GM19043 (cell line): ENCODE data around the gene IQSEC3.
"Not testable (repeated sequence)": the region's sequence is repeated elsewhere in the genome, so short reads cannot be mapped to it uniquely, and the experiment has no call there.

Experiments
- ATAC-seq: cut with Tn5 transposase; IDR thresholded peaks from one replicate; pipeline ENCODE4 v1.9.1; 2021; ENCODE audit warnings: low read depth; ENCODE audit not compliant: unreplicated experiment

IQSEC3 gene

DNA sequence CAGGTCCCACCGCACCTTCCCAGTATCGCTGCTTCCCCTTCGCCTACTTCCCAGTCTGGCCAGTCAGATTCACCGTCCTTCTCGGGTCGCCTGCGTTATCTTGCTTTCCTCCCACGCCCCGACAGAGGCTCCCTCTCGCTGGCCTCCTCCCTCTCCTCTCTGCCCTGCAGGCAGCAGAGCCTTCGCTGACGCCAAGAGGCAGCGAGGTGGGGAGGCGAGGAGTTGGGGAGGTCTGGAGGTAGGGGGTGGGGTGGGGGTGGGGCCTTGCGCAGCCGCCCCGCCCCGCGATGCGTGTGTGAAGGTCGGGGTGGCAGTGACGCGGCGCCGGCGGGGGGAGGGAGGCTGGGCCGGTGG is at the start of gene IQSEC3:
TSS of gene IQSEC3 (plus strand) at position 340 of the 354 bp plus-strand sequence. CDS start 116 bp downstream, outside the sequence.
- ATAC-seq = not testable (repeated sequence)

DNA sequence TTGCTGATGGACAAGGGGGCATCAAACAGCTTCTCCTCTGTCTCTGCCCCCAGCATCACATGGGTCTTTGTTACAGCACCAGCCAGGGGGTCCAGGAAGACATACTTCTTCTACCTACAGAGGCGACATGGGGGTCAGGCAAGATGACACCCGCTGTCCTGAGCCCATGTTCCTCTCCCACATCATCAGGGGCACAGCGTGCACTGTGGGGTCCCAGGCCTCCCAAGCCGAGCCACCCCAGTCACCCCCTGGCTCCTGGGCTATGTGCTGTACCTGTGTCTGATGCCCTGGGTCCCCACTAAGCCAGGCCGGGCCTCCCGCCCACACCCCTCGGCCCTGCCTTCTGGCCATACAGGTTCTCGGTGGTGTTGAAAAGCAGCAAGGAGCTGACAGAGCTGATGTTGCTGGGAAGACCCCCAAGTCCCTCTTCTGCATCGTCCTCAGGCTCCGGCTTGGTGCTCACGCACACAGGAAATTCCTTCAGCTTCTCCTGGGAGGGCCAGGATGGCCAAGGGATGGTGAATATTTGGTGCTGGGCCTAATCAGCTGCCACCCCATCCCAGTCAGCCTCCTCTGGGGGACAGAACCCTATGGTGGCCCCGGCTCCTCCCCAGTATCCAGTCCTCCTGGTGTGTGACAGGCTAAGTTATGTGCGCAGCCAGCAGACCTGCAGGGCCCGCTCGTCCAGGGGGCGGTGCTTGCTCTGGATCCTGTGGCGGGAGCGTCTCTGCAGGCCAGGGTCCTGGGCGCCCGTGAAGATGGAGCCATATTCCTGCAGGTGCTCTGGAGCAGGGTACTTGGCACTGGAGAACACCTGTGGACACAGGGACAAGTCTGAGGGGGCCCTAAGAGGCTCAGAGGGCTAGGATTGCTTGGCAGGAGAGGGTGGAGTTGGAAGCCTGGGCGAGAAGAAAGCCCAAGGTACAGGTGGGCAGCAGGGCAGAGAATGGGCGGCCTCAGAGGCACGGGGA is 48.9 kb upstream of the IQSEC3 start:
- ATAC-seq = not testable (repeated sequence)

DNA sequence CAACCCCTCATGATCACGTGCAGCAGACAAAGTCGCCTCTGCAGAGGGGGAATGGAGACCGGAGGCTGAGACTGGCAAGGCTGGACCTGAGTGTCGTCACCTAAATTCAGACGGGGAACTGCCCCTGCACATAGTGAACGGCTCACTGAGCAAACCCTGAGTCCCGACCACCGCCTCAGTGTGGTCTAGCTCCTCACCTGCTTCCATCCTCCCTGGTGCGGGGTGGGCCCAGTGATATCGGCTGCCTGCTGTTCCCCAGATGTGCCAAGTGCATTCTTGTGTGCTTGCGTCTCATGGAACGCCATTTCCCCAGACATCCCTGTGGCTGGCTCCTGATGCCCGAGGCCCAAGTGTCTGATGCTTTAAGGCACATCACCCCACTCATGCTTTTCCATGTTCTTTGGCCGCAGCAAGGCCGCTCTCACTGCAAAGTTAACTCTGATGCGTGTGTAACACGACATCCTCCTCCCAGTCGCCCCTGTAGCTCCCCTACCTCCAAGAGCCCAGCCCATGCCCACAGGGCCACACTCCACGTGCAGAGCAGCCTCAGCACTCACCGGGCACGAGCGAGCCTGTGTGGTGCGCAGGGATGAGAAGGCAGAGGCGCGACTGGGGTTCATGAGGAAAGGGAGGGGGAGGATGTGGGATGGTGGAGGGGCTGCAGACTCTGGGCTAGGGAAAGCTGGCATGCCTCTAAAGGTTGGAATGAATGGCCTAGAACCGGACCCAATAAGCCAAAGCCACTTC is 47.6 kb upstream of the IQSEC3 start:
- not testable (repeated sequence) for ATAC-seq

DNA sequence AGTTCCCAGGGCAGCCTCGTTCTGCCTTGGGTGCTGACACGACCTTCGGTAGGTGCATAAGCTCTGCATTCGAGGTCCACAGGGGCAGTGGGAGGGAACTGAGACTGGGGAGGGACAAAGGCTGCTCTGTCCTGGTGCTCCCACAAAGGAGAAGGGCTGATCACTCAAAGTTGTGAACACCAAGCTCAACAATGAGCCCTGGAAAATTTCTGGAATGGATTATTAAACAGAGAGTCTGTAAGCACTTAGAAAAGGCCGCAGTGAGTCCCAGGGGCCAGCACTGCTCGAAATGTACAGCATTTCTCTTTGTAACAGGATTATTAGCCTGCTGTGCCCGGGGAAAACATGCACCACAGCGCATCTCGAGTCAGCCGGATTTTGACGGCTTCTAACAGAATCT is 46.7 kb upstream of the IQSEC3 start:
- ATAC-seq = not testable (repeated sequence)

DNA sequence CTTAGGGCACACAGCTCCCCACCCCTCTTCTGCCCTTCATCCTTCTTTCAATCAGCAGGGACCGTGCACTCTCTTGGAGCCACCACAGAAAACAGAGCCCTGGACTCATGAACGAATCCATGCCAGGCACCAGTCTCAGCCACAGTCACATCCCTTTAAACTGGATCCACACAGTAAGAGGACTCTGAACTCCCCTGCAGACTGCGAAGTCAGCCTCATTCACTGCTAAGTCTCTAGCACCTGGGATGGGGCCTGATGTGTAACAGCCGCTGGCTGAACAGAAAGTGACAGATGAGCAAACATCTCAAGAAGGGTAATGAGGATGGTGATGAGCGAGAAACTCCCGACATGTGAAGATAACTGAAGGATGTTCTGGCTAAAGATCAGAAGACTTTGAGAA is 45.8 kb upstream of the IQSEC3 start:
- ATAC-seq = no peak

DNA sequence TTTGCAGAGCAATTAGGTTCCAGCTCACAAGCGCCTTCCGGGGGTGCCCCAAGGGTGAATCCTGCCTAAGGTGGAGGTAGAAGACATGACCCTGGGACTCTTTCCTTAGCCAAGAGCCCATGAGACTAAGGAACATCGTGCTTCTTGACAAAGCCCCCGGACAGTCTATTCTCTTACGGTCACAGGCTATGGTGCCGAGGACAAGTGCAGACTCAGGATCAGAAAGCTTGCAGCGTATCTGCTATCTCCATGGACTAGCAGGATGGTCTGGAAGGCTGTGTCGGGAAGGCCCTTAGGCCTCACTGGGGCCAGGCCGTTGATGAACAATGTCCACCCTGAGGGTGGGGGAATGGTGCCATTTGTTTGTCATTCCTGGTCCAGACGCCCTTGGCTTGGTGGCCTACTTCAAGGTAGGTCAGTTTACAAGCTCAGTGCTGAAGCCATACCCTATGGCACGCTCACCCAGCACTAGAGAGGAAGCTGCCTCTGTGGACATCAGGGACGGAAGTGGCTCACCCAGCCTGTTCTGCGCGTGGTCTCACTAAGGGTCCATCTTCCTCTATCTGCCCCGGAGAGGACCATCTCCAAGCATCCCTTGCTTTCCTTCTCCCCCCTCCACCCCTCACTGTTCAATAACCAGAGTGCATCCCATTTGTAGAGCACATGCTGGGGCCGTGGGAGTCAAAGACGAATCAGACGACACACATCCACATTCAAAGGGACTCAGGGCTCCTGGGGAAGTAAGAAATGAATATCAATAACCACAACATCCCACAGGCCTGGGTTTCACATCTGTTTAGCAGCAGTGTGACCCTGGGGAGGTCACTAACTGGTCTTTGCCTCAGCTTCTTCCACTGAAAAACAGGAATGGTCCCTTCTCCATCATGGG is 45.0 kb upstream of the IQSEC3 start:
- ATAC-seq = no peak

DNA sequence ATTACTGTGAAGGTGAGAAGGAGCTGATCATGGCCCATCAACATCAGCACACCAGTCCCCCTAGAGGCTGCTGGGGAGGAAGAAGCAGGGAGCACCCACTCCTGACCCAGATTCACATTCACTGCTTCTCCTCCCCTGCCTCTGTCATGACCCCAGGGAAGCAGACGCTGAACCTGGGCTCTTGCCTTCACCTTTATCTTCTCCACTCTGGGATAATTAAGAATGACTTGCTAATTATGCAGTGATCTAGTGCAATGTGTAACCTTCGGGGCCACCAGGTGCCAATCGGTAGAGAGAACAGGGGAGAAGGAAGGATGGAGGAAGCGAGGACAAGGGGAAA is 44.4 kb upstream of the IQSEC3 start:
- ATAC-seq = no peak

DNA sequence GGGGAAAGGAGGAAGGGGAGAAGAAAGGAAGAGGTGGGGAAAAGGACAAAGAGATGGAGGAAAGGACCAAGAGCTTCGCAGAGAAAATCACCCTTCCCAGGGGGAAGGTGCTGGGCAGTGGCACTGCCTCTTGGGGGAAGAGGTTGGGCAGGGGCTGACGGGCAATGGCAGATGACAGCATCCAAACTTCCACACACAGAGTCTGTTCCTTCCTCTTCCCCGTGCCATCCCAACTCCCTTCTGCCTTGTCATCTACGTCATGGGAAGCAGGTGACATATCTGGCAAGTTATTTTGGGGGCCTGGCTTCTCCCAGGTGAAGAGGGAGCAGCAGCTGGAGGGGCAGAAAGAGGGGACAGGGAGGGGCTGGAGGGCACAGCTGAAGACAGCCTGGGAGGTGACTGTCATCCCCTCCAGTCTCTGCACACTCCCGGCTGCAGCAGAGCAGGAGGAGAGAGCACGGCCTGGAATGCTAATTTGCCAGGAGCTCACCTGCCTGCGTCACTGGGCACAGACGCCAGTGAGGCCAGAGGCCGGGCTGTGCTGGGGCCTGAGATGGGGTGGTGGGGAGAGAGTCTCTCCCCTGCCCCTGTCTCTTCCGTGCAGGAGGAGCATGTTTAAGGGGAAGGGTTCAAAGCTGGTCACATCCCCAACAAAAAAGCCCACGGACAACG is 43.9 kb upstream of the IQSEC3 start:
- ATAC-seq = no peak

DNA sequence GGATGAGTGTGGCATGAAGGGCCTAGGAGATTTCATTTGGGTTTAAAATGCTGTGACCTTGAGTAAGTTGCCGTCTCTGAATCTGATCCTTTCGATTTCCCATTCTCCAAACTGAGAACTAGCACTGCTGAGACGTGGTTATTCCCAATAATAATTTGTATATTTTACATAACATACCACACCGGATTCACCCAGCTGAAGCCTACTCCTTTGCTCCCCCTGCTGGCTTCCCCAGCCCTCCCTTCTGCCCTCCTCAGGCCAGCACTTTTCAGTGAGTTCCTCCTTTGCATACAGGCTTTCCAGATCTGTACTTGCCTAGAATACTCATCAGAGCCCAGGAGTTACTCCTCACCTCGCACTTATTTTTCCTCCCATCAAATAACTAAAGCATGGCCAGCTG is 38.7 kb upstream of the IQSEC3 start:
- ATAC-seq = not testable (repeated sequence)

DNA sequence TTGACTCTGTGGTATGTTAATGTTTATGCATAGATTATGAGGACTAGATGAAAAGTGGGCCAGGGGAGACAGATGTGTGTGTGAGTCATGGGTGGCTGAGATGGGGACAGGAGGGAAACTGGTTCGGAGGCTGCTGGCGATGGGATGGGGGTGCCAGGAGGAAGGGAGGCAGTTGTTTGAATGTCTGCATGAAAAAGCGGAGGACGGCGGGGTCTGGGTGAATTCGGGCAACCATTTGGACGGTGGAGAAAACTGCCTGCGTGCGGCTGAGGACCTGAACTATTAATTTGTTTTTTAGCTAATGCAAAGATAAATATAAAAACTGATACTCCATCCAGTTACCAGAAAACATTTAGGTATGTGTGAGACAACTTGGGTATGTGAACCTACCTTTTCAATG is 27.8 kb upstream of the IQSEC3 start:
- ATAC-seq = not testable (repeated sequence)

DNA sequence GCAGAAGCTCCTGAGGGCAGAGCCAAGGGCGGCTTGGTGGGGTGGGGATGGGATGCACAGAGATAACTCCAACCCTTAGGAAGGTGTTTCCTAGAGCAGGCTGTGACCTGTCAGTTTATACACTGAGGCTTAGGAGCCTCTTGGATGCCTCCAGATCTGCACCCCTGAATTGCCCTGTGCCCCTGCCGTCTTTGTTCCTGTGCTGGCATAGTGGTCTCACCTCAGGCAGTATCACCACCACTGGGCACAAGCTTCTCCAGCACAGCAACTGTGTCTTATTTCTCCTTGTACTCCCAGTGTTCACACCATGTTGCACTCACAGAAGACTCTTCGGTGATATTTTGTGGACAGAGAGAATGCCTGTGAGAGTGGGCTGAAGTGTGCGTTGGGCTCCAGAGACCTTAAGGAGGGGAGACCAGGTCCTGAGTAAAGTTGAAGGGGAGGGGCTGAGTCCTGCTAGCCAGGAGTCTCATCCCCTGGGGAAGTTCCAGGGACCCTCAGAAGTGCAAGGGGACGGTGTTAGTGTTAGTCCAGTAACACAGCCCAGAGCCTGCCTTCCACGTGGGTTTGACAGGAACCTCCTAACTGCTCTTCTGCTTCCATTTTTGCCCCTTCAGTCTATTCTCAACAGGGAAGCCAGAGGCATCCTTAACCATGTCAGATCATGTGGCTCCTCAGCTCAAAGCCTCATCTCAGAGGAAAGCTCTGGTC is 26.9 kb upstream of the IQSEC3 start:
- not testable (repeated sequence) for ATAC-seq

DNA sequence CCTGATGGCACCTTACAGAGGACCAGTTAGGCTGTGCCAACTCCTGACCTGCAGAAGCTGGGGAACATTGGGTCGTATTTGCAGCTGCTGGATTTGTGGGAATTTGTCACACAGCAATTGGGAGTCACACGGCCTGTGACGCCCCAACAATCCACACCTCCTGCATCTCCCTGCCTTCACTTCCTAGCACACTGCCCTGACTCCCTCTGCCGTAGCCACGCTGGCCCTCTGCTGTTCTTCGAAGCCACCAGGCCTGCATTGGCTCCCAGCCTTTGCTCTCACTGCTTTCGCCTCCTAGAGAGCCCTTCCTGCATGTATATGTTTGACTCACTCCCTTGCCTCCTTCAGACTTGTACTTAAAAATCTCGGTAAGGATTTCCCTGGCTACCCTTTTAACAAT is 22.2 kb upstream of the IQSEC3 start:
- ATAC-seq = not testable (repeated sequence)

DNA sequence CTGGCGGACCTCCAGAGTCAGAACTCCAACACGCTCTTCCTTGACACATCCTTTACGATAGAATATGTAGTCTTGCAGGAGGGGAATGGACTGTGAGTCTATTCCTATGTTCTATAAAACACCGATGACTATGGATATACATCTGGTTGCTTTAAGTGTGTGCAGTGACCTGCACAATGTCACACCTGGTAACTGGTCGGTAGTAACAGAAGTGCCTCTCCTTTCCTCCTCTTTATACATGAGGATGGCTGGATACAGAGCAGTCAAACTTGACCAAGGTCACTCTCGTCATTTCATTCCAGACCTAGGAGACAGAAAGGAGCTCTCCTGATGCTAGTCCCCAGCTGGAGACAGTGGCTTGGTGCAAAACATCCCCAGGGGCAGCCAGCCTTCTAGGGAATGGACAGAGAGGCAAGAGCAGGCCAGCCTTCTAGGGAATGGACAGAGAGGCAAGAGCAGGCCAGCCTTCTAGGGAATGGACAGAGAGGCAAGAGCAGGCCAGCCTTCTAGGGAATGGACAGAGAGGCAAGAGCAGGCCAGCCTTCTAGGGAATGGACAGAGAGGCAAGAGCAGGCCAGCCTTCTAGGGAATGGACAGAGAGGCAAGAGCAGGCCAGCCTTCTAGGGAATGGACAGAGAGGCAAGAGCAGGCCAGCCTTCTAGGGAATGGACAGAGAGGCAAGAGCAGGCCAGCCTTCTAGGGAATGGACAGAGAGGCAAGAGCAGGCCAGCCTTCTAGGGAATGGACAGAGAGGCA is 21.2 kb upstream of the IQSEC3 start:
- ATAC-seq = not testable (repeated sequence)

DNA sequence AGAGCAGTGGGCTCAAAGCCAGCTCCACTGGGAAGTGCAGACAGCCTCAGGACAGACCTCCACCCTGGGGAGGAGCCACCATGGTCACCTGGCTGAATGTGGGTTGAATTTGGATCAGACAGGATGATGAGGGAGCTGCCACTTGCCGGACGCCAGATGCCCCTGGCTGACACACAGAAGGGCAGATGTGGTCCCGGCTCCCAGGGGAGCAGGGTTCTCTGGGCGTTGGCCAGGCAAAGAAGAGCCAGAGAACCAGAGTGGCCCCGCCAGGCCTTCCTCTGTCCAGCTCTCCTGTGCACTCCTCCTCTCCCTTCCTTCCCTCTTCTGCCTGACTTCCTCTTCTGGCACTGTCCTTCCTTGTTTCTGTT is 20.6 kb upstream of the IQSEC3 start:
- not testable (repeated sequence) for ATAC-seq

DNA sequence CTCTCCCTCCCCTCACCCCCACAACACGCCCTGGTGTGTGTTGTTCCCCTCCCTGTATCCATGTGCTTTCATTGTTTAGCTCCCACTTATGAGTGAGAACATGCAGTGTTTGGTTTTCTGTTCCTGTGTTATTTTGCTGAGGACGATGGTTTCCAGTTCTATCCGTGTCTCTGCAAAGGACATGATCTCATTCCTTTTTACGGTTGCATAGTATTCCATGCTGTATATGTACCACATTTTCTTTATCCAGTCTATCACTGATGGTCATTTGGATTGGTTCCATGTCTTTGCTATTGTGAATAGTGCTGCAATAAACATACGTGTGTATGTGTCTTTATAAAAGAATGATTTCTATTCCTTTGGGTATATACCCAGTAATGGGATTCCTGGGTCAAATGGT is 20.0 kb upstream of the IQSEC3 start:
- not testable (repeated sequence) for ATAC-seq

DNA sequence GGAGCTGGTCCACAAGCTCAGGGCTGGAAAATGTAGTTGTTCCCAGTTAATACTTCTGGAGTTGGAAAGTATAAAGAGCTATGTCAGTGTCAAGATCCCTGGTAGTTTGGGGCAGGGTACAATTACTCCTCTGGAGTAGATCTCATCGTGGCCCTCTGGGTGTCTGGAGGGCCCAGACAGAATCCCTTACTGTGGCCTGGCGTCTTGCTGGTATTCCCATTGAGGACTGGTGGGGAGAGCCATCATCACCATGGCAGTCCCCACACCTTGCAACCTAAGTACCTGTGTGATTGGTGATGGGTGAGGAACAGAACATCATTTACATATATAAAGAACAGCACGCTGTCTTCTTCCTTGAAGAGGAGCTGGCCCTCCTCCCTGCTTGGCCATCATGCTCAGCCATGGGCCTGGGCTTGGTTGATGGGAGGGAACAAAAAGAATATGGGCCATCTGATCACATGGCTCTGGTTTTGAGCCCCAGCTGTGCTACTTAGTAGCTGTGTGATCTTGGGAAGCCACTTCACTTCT is 18.8 kb upstream of the IQSEC3 start:
- ATAC-seq = not testable (repeated sequence)

DNA sequence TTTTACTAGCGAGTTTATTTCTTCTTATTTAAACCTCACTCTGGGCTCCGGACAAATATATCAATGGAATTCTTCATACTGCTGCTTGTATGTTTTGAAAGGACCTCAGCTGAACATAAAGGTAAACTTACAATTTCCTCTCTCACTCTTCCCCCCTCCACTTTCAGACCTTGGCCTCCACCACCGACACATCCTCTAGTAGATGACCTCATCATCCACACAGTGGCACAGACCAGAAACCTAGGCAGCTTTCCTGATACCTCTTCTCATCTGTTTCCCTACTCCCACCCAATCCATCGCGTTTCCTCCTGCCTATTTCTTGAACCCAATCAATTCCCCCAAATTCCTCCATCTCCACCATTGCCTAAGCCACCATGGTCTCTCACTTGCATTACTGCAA is 17.4 kb upstream of the IQSEC3 start:
- not testable (repeated sequence) for ATAC-seq

DNA sequence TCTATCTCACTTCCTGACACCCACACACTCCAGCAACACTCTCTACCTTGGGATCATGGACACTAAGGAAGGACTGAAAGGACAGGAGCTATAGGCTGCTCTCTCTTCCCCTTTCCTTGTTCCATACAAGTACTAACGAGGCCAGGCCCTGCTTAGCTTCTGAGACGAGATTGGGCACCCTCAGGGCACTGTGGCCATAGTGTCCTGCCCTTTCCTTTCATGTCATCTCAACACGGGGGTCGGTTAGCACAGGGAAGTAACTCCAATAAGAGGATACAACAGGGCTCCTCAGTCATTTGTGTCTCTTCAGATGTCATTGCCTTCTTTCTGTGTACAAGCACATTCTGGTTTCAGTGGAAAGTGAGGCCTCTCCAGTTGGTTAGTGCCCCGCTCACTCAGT is 15.5 kb upstream of the IQSEC3 start:
- ATAC-seq = not testable (repeated sequence)

DNA sequence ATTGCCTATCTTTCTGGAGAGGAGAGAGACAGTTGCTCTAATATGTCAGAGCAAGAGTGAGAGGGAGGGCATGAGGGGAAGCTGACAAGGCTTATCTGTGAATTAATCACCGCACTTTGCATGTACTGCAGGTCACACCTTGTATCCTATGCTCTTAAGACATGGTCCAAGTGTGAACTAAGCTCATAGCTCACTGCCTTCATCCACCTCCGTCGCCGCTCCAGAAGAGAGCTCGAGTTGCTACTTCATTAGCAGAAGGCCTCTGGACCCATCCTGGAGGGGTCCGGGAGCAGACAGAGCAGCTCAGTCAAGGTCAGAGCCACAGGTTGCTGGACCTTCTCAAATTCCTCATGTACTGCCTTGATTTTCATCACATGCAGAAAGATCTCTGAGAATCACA is 14.6 kb upstream of the IQSEC3 start:
- not testable (repeated sequence) for ATAC-seq
